Chondrocyte (in vitro differentiated cells): ENCODE results near the gene SNX9. TPM values are rescaled to one million over a fixed set of nuclear protein-coding genes. Genes with fewer than 3 reads are reported as not detected.

Source experiments
- DNase-seq: peaks from one replicate; pipeline ENCODE4 v3.0.0; 2021; ENCODE audit warnings: mixed read lengths, low spot score
- H3K27ac Mint-ChIP-seq: one replicate; pipeline ENCODE4 v1.8.0; 2021; ENCODE audit warnings: mild to moderate bottlenecking, moderate library complexity, mixed read lengths; ENCODE audit not compliant: unreplicated experiment
- H3K27me3 Mint-ChIP-seq: 2 replicates; pipeline ENCODE4 v1.8.0; 2021; ENCODE audit warnings: low read depth, mixed read lengths
- H3K36me3 Mint-ChIP-seq: 2 replicates; pipeline ENCODE4 v1.8.0; 2021; ENCODE audit warnings: low read depth, mixed read lengths
- H3K4me1 Mint-ChIP-seq: 2 replicates; pipeline ENCODE4 v1.8.0; 2021; ENCODE audit warnings: low read depth, mild to moderate bottlenecking, mixed read lengths
- H3K4me3 Mint-ChIP-seq: one replicate; pipeline ENCODE4 v1.8.0; 2021; ENCODE audit warnings: mild to moderate bottlenecking, moderate library complexity, mixed read lengths; ENCODE audit not compliant: unreplicated experiment
- H3K9me3 Mint-ChIP-seq: 2 replicates; pipeline ENCODE4 v1.8.0; 2021; ENCODE audit warnings: low read depth, mixed read lengths
- CTCF ChIP-seq: fragments of 200-600 bp; sonication (generic); IDR thresholded peaks from 2 replicates; pipeline ENCODE4 v1.5.0; 2021; ENCODE audit warnings: antibody characterized with exemption, mild to moderate bottlenecking, moderate library complexity
- total RNA-seq: library from RNA; stranded (reverse); gene quantifications from 3 replicates; pipeline ENCODE4 v1.2.1, GENCODE V29; 2021

Gene SNX9
- total RNA-seq, 1 donor from 2014 or later = 43.9 TPM

DNA sequence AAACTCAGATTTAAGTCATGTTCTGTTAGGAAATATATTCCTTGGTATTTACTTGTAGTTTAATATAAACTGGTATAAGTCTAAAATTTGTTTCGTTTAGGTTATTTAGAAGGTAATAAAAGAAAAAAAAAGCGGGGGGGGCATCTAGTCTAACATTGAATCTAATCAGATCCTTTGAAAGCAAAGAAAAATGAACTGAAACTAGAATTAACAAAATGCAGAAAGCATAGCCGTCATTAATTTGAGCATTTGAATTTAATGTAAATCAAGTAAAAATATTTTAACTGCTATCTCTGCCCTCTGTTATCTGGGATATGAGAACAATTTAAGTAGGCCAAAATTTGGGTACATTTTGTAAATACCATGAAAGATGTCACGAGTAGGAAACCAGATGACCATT is 54.1 kb downstream of the SNX9 start:
- Mint-ChIP-seq H3K9me3 (no peaks in the 10 kb centered on the region), H3K4me3 (no peak overlapping the region), H3K27ac (no peak overlapping the region), H3K27me3 (no peaks in the 10 kb centered on the region), H3K4me1 (peaks cover 8% of the 10 kb centered on the region), H3K36me3 (peaks cover 32% of the 10 kb centered on the region)
- no peak for DNase-seq
- no peak for TF ChIP-seq CTCF

- no peak for TF ChIP-seq CTCF
These were observed 54.8 kb downstream of the SNX9 start for GRCh38 chr6:157877573-157878438.

DNA sequence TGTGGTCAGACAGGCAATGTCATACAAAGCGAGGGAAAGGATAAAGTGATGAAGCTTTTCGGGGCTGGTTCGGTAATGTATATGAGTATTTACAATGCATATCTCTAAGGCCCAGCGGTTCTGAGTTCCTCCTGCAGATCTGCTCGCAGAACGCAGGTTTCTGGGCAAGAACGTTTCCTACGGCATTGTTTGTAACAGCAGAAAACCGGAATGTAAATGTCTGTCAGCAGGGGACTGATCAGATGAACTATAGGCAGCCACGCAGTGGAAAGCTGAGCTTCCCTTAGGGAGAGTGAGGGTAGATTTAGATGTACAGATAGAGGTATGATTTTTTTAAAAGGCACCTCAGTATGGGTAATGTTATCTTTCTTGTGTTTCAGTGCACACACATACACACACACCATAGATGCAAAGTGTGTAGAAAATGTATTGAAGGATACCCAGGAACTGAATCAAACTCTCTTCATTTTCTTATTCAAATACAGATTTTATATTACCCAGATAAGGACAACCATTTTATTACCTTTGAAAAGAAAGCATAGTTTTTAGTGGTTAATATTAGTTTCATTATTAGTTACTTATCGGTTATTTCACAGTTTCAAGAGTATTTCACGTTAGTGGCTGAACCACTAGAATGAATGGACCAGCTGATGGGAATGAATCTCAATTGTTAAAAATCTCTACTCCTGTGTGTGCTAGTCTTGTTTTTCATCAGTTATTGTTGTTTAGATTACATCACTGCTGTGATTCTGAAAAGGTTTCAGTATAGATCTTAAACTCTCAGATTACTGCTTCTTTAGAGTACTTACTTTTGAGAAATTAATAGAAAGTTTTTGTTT is 56.2 kb downstream of the SNX9 start:
- no peak for DNase-seq
- TF ChIP-seq CTCF = no peak
- Mint-ChIP-seq H3K4me1 (peaks cover 8% of the 10 kb centered on the region), H3K9me3 (no peaks in the 10 kb centered on the region), H3K36me3 (peaks cover 32% of the 10 kb centered on the region), H3K27me3 (no peaks in the 10 kb centered on the region), H3K4me3 (no peak overlapping the region), H3K27ac (no peak overlapping the region)

More at GRCh38 chr6:157877573-157878438, 54.8 kb downstream of the SNX9 start:
- Mint-ChIP-seq H3K36me3 (peaks cover 37% of the 10 kb centered on the region), H3K27me3 (no peaks in the 10 kb centered on the region), H3K9me3 (no peaks in the 10 kb centered on the region), H3K27ac (peak overlapping the region; percentile 25), H3K4me3 (no peak overlapping the region), H3K4me1 (peaks cover 8% of the 10 kb centered on the region)
- no peak for DNase-seq

- no peak overlapping the region for H3K27ac Mint-ChIP-seq
- no peak for TF ChIP-seq CTCF
These were observed 56.8 kb downstream of the SNX9 start for GRCh38 chr6:157879873-157880254.

GRCh38 chr6:157880534-157880933 is 57.5 kb downstream of the SNX9 start:
- TF ChIP-seq CTCF = no peak
- H3K4me3 Mint-ChIP-seq = no peak overlapping the region
- peaks cover 24% of the 10 kb centered on the region for H3K36me3 Mint-ChIP-seq
- no peak overlapping the region for H3K27ac Mint-ChIP-seq
- H3K9me3 Mint-ChIP-seq = no peaks in the 10 kb centered on the region
- no peak for DNase-seq
- H3K27me3 Mint-ChIP-seq = no peaks in the 10 kb centered on the region
- H3K4me1 Mint-ChIP-seq = peaks cover 8% of the 10 kb centered on the region

More at GRCh38 chr6:157879873-157880254, 56.8 kb downstream of the SNX9 start:
- Mint-ChIP-seq H3K36me3 (peaks cover 28% of the 10 kb centered on the region), H3K4me3 (no peak overlapping the region), H3K4me1 (peaks cover 8% of the 10 kb centered on the region), H3K9me3 (no peaks in the 10 kb centered on the region), H3K27me3 (no peaks in the 10 kb centered on the region)
- no peak for DNase-seq
